ENCODE data around the gene MIEF1. TPM values are rescaled to one million over a fixed set of nuclear protein-coding genes. Genes with fewer than 3 reads are reported as not detected.

The MIEF1 gene
- 18.0 and 19.8 TPM in 2 replicates for total RNA-seq (2014; rRNA removed; shearing (Covaris generic))

GRCh38 chr22:39502109-39502788 lies at the start of gene MIEF1:
Gene MIEF1, plus strand, starts transcription at chr22:39502290. Its CDS starts 9,005 bp downstream, at chr22:39511295.
- peak; percentile 95 for DNase-seq (ENCODE audit: low spot score)

GRCh38 chr22:39452740-39453040 lies 49.4 kb upstream of the MIEF1 start:
- no peak for DNase-seq (ENCODE audit: low spot score)

- no peak for DNase-seq (ENCODE audit: low spot score)
Measured at GRCh38 chr22:39453765-39454378, 48.2 kb upstream of the MIEF1 start.

- DNase-seq (ENCODE audit: low spot score): peak; percentile 51
Measured at GRCh38 chr22:39454385-39454871, 47.7 kb upstream of the MIEF1 start.

GRCh38 chr22:39456522-39457197 lies 45.4 kb upstream of the MIEF1 start, which contains the start of gene MGAT3:
Gene MGAT3, plus strand, starts transcription at chr22:39457012. Its CDS starts 30,336 bp downstream, at chr22:39487348.
- no peak for DNase-seq (ENCODE audit: low spot score)

- no peak for DNase-seq (ENCODE audit: low spot score)
Measured at GRCh38 chr22:39457198-39457555, 44.9 kb upstream of the MIEF1 start.

- DNase-seq (ENCODE audit: low spot score): no peak
Measured at GRCh38 chr22:39457556-39458443, 44.3 kb upstream of the MIEF1 start.

- no peak for DNase-seq (ENCODE audit: low spot score)
Measured at GRCh38 chr22:39458444-39459083, 43.5 kb upstream of the MIEF1 start.

GRCh38 chr22:39459681-39460080 lies 42.4 kb upstream of the MIEF1 start:
- DNase-seq (ENCODE audit: low spot score): no peak

GRCh38 chr22:39462443-39463221 lies 39.5 kb upstream of the MIEF1 start:
- DNase-seq (ENCODE audit: low spot score): no peak

GRCh38 chr22:39463277-39463676 lies 38.8 kb upstream of the MIEF1 start:
- no peak for DNase-seq (ENCODE audit: low spot score)

GRCh38 chr22:39463931-39464390 lies 38.1 kb upstream of the MIEF1 start:
- DNase-seq (ENCODE audit: low spot score): peak; percentile 75

GRCh38 chr22:39466228-39467006 lies 35.7 kb upstream of the MIEF1 start:
- DNase-seq (ENCODE audit: low spot score): no peak

GRCh38 chr22:39467390-39467895 lies 34.6 kb upstream of the MIEF1 start:
- no peak for DNase-seq (ENCODE audit: low spot score)

- no peak for DNase-seq (ENCODE audit: low spot score)
Measured at GRCh38 chr22:39468487-39469325, 33.4 kb upstream of the MIEF1 start.

- DNase-seq (ENCODE audit: low spot score): no peak
Measured at GRCh38 chr22:39469326-39469680, 32.8 kb upstream of the MIEF1 start.

GRCh38 chr22:39469681-39470450 lies 32.2 kb upstream of the MIEF1 start:
- DNase-seq (ENCODE audit: low spot score): no peak

All from H4 (cell line).